Neural crest cell (in vitro differentiated cells): ENCODE data around the gene RMI1. TPM values are rescaled to one million over a fixed set of nuclear protein-coding genes. Genes with fewer than 3 reads are reported as not detected.
A peak's percentile ranks its signal among the peaks of the same experiment; 100 is the strongest.

Source experiments
- DNase-seq: peaks from one replicate; pipeline ENCODE4 v3.0.0; 2021; ENCODE audit warnings: low read depth, mixed read lengths, low spot score
- H3K27ac Mint-ChIP-seq: one replicate; pipeline ENCODE4 v1.8.0; 2021; ENCODE audit warnings: mild to moderate bottlenecking, mixed read lengths; ENCODE audit not compliant: unreplicated experiment
- H3K27me3 Mint-ChIP-seq: 2 replicates; pipeline ENCODE4 v1.8.0; 2021; ENCODE audit warnings: low read depth, mild to moderate bottlenecking, mixed read lengths
- H3K36me3 Mint-ChIP-seq: 2 replicates; pipeline ENCODE4 v1.8.0; 2021; ENCODE audit warnings: low read depth, mild to moderate bottlenecking, mixed read lengths
- H3K4me1 Mint-ChIP-seq: 2 replicates; pipeline ENCODE4 v1.8.0; 2021; ENCODE audit warnings: mixed read lengths
- H3K4me3 Mint-ChIP-seq: one replicate; pipeline ENCODE4 v1.8.0; 2021; ENCODE audit warnings: mild to moderate bottlenecking, mixed read lengths
- H3K9me3 Mint-ChIP-seq: 2 replicates; pipeline ENCODE4 v1.8.0; 2021; ENCODE audit warnings: mixed read lengths
- CTCF ChIP-seq: fragments of 200-600 bp; sonication (generic); conservative IDR thresholded peaks from 2 replicates; pipeline ENCODE4 v1.5.0; 2021; ENCODE audit warnings: antibody characterized with exemption, mild to moderate bottlenecking
- total RNA-seq: library from RNA; stranded (reverse); gene quantifications from 2 replicates; pipeline ENCODE4 v1.2.1, GENCODE V29; 2021

Gene RMI1
- total RNA-seq, 1 donor from 2014 or later, result 37.3 TPM

- DNase-seq, result peak; percentile 71
- Mint-ChIP-seq H3K27ac (peak overlapping the region; percentile 100), H3K9me3 (no peaks in the 10 kb centered on the region), H3K4me1 (peaks cover 59% of the 10 kb centered on the region), H3K4me3 (peak overlapping the region; percentile 100), H3K27me3 (peaks cover 20% of the 10 kb centered on the region), H3K36me3 (peaks cover 46% of the 10 kb centered on the region)
- no peak for TF ChIP-seq CTCF
Measured at GRCh38 chr9:83978992-83979811, 1.4 kb upstream of the RMI1 start.

- peak within 1 kb of the TSS; percentile 100 for H3K27ac Mint-ChIP-seq
- no peak for TF ChIP-seq CTCF
- H3K4me1 Mint-ChIP-seq, result peaks cover 52% of the 10 kb centered on the region
- H3K36me3 Mint-ChIP-seq, result peaks cover 39% of the 10 kb centered on the region
- H3K4me3 Mint-ChIP-seq, result peak within 1 kb of the TSS; percentile 100
- peak; percentile 99 for DNase-seq
- H3K9me3 Mint-ChIP-seq, result no peaks in the 10 kb centered on the region
- H3K27me3 Mint-ChIP-seq, result peaks cover 20% of the 10 kb centered on the region
Measured at GRCh38 chr9:83979812-83980394, 702 bp upstream of the RMI1 start, which contains the start of gene HNRNPK. TSS of gene HNRNPK (minus strand) at chr9:83980215. CDS start at chr9:83978252, 1,963 bp downstream.

- H3K4me1 Mint-ChIP-seq, result peaks cover 38% of the 10 kb centered on the region
- no peak for TF ChIP-seq CTCF
- H3K27me3 Mint-ChIP-seq, result peaks cover 18% of the 10 kb centered on the region
- H3K36me3 Mint-ChIP-seq, result peaks cover 26% of the 10 kb centered on the region
- peak; percentile 14 for DNase-seq
- H3K27ac Mint-ChIP-seq, result peak overlapping the region; percentile 100
- no peaks in the 10 kb centered on the region for H3K9me3 Mint-ChIP-seq
- peak overlapping the region; percentile 100 for H3K4me3 Mint-ChIP-seq
Measured at GRCh38 chr9:83981126-83981871, 694 bp downstream of the RMI1 start.

GRCh38 chr9:83986195-83986594, 5.6 kb downstream of the RMI1 start:
- no peak overlapping the region for H3K27ac Mint-ChIP-seq
- H3K27me3 Mint-ChIP-seq, result peaks cover 4% of the 10 kb centered on the region
- H3K9me3 Mint-ChIP-seq, result peaks cover 4% of the 10 kb centered on the region
- peaks cover 42% of the 10 kb centered on the region for H3K4me1 Mint-ChIP-seq
- no peak for TF ChIP-seq CTCF
- peak overlapping the region; percentile 12 for H3K4me3 Mint-ChIP-seq
- H3K36me3 Mint-ChIP-seq, result peaks cover 18% of the 10 kb centered on the region
- no peak for DNase-seq

GRCh38 chr9:83986765-83987401, 6.3 kb downstream of the RMI1 start:
- Mint-ChIP-seq H3K27ac (no peak overlapping the region), H3K27me3 (no peaks in the 10 kb centered on the region), H3K4me3 (peak overlapping the region; percentile 42), H3K9me3 (peaks cover 4% of the 10 kb centered on the region), H3K4me1 (peaks cover 36% of the 10 kb centered on the region), H3K36me3 (peaks cover 18% of the 10 kb centered on the region)
- DNase-seq, result no peak
- no peak for TF ChIP-seq CTCF
